NCI-H1105 (cell line): ENCODE results near the gene MEA1.

Source experiments
- DNase-seq: peaks from one replicate; lab custom pipeline; 2025; lab: John Stamatoyannopoulos, UW

MEA1 gene

GRCh38 chr6:42970871-42971612 is 42.7 kb downstream of the MEA1 start:
- no peak for DNase-seq

GRCh38 chr6:42969934-42970333 is 43.8 kb downstream of the MEA1 start:
- no peak for DNase-seq

- DNase-seq, result no peak
These were observed 44.3 kb downstream of the MEA1 start for GRCh38 chr6:42969431-42969830.

DNA sequence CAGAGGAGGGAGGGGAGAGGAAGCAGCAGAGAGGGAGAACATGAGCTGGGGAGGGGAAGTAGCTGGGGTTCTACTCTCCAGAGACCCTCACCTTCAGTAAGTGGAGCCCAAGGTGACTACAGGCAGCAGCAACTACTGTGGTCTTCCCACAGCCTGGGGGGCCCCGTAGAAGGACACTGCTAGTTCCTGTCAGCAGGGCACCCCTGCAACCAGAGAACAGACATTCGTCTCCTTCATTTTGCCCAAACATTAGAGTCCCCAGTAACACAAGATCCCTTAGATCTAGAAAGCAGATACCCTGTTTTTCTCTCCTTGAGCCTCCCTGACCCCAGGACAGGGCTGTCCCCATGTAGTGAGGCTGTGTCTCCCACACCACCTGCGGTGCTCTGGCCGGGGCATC is 45.0 kb downstream of the MEA1 start:
- DNase-seq, result no peak

GRCh38 chr6:42968126-42968701 is 45.5 kb downstream of the MEA1 start:
- DNase-seq, result no peak

DNA sequence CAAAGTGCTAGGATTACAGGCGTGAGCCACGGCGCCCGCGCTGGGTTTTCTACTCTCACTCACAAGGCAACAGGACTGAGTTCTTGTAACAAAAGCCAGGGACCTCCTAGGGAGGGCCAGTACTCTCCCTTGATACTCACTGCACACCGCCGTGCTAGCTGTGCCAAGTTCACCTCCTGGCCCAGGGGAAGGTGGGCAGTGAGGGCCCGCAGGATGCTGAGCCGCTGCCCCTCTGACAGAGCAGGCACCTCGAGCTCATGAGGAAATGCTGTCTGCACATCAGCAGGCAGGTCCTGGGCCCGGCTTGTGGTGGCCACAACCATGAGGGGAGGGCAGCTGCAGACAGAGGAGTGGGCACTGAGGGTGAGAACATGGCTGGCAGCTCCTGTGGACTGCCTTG is 46.5 kb downstream of the MEA1 start:
- DNase-seq, result no peak

DNA sequence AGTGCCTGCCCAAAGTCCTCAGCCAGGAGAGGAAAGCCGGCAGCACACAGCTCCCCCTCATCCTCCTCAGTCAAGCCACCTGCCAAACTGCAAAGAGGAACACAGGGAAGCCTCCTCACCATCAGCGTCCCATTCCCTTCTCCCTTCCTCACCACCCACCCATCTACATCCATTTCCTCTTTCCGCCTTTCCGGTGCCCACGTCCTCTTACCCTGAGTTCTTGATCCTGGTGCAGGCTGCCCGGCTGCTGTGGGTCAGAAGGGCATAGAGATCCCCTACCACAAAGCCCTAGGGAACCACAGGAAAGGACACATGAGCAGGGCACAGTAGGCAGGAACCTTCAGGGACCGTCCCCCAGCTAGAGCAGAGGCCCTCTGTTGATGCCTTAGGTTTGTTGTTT is 47.2 kb downstream of the MEA1 start:
- DNase-seq, result no peak

GRCh38 chr6:42963855-42964605 is 49.7 kb downstream of the MEA1 start:
- DNase-seq, result no peak

DNA sequence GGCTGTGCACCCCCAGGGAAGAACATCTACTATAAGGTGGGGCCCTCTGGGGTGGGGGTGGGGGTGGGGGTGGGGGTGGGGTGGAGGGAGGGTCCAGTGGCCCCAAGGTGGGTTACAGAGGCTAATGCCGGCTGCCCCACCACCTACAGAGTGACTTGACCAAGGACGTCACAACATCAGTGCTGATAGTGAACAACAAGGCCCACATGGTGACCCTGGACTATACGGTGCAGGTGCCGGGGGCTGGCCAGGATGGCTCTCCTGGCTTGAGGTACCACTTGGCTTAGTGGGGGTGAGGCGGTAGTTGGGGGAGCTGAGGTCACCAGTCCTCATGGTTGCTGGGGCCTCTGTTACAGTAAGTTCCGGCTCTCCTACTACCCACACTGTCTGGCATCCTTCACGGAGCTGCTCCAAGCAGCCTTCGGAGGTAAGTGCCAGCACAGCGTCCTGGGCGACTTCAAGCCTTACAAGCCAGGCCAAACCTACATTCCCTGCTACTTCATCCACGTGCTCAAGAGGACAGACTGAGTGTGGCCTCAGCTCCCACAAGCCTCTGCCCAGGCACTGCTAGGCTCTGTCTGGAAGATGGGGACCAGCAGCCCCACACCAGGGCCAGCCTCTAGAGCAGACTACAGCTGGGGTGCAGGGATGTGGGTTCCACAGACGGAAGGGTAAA is 50.4 kb downstream of the MEA1 start:
- no peak for DNase-seq

DNA sequence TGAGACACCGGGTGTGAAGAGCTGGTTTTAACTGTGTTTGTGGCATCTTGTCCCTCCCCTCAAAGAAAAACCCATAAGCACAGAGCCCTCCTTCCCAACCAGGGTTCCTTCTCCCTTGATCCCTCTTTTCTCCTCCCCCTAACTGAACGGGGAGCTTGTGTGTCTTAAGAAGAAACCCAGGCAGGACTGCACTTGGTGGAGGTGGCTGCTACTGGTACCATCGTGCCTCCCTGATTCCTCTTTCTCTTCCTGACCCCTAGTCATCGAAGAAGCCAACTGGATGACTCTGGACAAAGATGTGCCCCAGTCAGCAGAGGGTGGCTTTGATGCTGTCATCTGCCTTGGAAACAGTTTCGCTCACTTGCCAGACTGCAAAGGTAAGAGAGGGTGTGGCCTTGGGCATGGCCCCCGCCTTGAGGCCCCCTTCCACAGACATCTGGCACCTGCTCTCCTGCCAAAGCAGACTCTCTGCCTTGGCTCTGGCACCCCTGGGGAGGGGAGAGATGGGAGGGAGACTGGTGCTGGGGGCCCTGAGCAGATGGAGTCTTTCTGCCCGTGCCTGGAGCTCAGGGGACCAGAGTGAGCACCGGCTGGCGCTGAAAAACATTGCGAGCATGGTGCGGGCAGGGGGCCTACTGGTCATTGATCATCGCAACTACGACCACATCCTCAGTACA is 51.1 kb downstream of the MEA1 start:
- DNase-seq, result no peak

- DNase-seq, result no peak
These were observed 51.6 kb downstream of the MEA1 start for GRCh38 chr6:42962096-42962495.
